GM21737 (cell line): ENCODE data around the gene PIF1.

Experiments
- ATAC-seq: cut with Tn5 transposase; IDR thresholded peaks from one replicate; pipeline ENCODE4 v1.9.1; 2021; ENCODE audit warnings: mild to moderate bottlenecking, moderate library complexity; ENCODE audit not compliant: unreplicated experiment

The PIF1 gene

GRCh38 chr15:64779024-64779423 is 46.4 kb downstream of the PIF1 start:
- ATAC-seq: no peak

- ATAC-seq: no peak
Measured at GRCh38 chr15:64776402-64776786, 49.1 kb downstream of the PIF1 start.

- ATAC-seq: no peak
Measured at GRCh38 chr15:64775551-64776401, 49.7 kb downstream of the PIF1 start, which contains the start of gene RBPMS2. Gene RBPMS2 (minus strand): TSS chr15:64775589. CDS start chr15:64775319, 270 bp downstream.

GRCh38 chr15:64774629-64775493 is 50.6 kb downstream of the PIF1 start:
- no peak for ATAC-seq

- no peak for ATAC-seq
Measured at GRCh38 chr15:64774037-64774628, 51.3 kb downstream of the PIF1 start.

GRCh38 chr15:64773606-64774005 is 51.8 kb downstream of the PIF1 start:
- ATAC-seq: no peak

GRCh38 chr15:64772964-64773363 is 52.5 kb downstream of the PIF1 start:
- no peak for ATAC-seq

GRCh38 chr15:64772488-64772887 is 53.0 kb downstream of the PIF1 start:
- ATAC-seq: no peak

- no peak for ATAC-seq
Measured at GRCh38 chr15:64770626-64771025, 54.8 kb downstream of the PIF1 start.

GRCh38 chr15:64767203-64767602 is 58.2 kb downstream of the PIF1 start:
- ATAC-seq: no peak

GRCh38 chr15:64766058-64766457 is 59.4 kb downstream of the PIF1 start:
- no peak for ATAC-seq
